ENCODE results near the gene MINDY3.

Gene MINDY3

DNA sequence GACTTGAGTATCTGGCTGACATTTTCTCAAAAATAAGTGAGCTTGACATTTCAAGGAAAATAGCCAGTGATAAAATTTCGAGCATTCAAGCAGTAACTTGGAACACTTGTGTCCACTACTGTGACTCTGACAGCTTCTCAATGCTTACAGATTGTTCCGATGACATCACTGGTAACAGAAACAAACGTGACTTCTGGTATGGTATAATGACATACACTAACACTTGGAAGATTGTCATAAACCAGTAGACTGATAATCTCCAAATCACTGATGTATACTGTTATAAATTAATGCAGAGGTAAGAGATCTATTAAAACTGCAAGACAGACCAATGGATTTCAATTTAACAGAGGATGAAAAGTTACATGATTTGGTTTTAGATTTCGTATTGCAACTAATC lies 6.5 kb downstream of the MINDY3 start (continued):
- TF ChIP-seq, protein P1, sequence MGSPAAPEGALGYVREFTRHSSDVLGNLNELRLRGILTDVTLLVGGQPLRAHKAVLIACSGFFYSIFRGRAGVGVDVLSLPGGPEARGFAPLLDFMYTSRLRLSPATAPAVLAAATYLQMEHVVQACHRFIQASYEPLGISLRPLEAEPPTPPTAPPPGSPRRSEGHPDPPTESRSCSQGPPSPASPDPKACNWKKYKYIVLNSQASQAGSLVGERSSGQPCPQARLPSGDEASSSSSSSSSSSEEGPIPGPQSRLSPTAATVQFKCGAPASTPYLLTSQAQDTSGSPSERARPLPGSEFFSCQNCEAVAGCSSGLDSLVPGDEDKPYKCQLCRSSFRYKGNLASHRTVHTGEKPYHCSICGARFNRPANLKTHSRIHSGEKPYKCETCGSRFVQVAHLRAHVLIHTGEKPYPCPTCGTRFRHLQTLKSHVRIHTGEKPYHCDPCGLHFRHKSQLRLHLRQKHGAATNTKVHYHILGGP (tag by site-specific recombination; IDR thresholded peaks at IDR 0.05): no peak
- TF ChIP-seq, protein P2, sequence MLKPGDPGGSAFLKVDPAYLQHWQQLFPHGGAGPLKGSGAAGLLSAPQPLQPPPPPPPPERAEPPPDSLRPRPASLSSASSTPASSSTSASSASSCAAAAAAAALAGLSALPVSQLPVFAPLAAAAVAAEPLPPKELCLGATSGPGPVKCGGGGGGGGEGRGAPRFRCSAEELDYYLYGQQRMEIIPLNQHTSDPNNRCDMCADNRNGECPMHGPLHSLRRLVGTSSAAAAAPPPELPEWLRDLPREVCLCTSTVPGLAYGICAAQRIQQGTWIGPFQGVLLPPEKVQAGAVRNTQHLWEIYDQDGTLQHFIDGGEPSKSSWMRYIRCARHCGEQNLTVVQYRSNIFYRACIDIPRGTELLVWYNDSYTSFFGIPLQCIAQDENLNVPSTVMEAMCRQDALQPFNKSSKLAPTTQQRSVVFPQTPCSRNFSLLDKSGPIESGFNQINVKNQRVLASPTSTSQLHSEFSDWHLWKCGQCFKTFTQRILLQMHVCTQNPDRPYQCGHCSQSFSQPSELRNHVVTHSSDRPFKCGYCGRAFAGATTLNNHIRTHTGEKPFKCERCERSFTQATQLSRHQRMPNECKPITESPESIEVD (tag by site-specific recombination; IDR thresholded peaks at IDR 0.05): peak; percentile 51
- no peak for TF ChIP-seq ZNF544 (tag by site-specific recombination; IDR thresholded peaks at IDR 0.05)
- TF ChIP-seq MYNN (tag by site-specific recombination; IDR thresholded peaks at IDR 0.05; ENCODE audit: borderline replicate concordance): no peak
- TF ChIP-seq ZNF830 (tag by site-specific recombination; IDR thresholded peaks at IDR 0.05; ENCODE audit: low read depth): no peak
- TF ChIP-seq SP2 (tag by site-specific recombination; IDR thresholded peaks at IDR 0.05): no peak
- TF ChIP-seq ZNF202 (tag by site-specific recombination; IDR thresholded peaks at IDR 0.05; ENCODE audit: borderline replicate concordance): no peak
- TF ChIP-seq ZNF837 (tag by site-specific recombination; IDR thresholded peaks at IDR 0.05): no peak
- no peak for TF ChIP-seq ZNF239 (tag by site-specific recombination; IDR thresholded peaks at IDR 0.05)
- TF ChIP-seq, protein P3, sequence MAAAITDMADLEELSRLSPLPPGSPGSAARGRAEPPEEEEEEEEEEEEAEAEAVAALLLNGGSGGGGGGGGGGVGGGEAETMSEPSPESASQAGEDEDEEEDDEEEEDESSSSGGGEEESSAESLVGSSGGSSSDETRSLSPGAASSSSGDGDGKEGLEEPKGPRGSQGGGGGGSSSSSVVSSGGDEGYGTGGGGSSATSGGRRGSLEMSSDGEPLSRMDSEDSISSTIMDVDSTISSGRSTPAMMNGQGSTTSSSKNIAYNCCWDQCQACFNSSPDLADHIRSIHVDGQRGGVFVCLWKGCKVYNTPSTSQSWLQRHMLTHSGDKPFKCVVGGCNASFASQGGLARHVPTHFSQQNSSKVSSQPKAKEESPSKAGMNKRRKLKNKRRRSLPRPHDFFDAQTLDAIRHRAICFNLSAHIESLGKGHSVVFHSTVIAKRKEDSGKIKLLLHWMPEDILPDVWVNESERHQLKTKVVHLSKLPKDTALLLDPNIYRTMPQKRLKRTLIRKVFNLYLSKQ (tag by site-specific recombination; IDR thresholded peaks at IDR 0.05; ENCODE audit: borderline replicate concordance): no peak
- no peak for TF ChIP-seq ZNF768 (tag by site-specific recombination; IDR thresholded peaks at IDR 0.05)
- TF ChIP-seq HOXA7 (CRISPR knock-in tag; IDR thresholded peaks at IDR 0.05; ENCODE audit: borderline replicate concordance): no peak
- no peak for TF ChIP-seq TCF7L2 (IDR thresholded peaks at IDR 0.05; ENCODE audit: borderline replicate concordance, low read depth, low read length)
- no peak; the same call in 1 of the 2 replicates for TF ChIP-seq OVOL3 (tag by site-specific recombination; IDR thresholded peaks at IDR 0.05)
- TF ChIP-seq ZEB2 (tag by site-specific recombination; IDR thresholded peaks at IDR 0.05): peak; percentile 79
- peak; percentile 33; the same call in 1 of the 2 replicates for TF ChIP-seq SCRT2 (tag by site-specific recombination; IDR thresholded peaks at IDR 0.05)
- no peak for TF ChIP-seq ZBTB7A (tag by site-specific recombination; IDR thresholded peaks at IDR 0.05; ENCODE audit: low read depth)
- no peak for TF ChIP-seq ZNF121 (tag by site-specific recombination; IDR thresholded peaks at IDR 0.05)
- TF ChIP-seq ZNF621 (tag by site-specific recombination; IDR thresholded peaks at IDR 0.05): no peak
- TF ChIP-seq ZNF404 (tag by site-specific recombination; IDR thresholded peaks at IDR 0.05): no peak
- TF ChIP-seq ZNF707 (tag by site-specific recombination; IDR thresholded peaks at IDR 0.05): no peak
- TF ChIP-seq ZNF169 (tag by site-specific recombination; IDR thresholded peaks at IDR 0.05): no peak
- no peak for TF ChIP-seq ZSCAN23 (tag by site-specific recombination; IDR thresholded peaks at IDR 0.05)
- no peak for TF ChIP-seq ZNF423 (tag by site-specific recombination; IDR thresholded peaks at IDR 0.05)
- no peak for TF ChIP-seq ZNF274 (IDR thresholded peaks at IDR 0.05; ENCODE audit: low read length)
- no peak for TF ChIP-seq ZNF274 (tag by site-specific recombination; IDR thresholded peaks at IDR 0.05; ENCODE audit: borderline replicate concordance)
- TF ChIP-seq ZNF660 (tag by site-specific recombination; IDR thresholded peaks at IDR 0.05): 0 out of 2 replicates have a peak, but pooled peaks have one; percentile 26
- no peak for TF ChIP-seq ZNF529 (tag by site-specific recombination; IDR thresholded peaks at IDR 0.05; ENCODE audit: insufficient replicate concordance)
- TF ChIP-seq ZNF223 (tag by site-specific recombination; IDR thresholded peaks at IDR 0.05): no peak
- TF ChIP-seq ZNF610 (tag by site-specific recombination; IDR thresholded peaks at IDR 0.05; ENCODE audit: borderline replicate concordance): no peak
- TF ChIP-seq ZNF530 (tag by site-specific recombination; IDR thresholded peaks at IDR 0.05; ENCODE audit: low read depth): no peak
- TF ChIP-seq ZNF174 (tag by site-specific recombination; IDR thresholded peaks at IDR 0.05): no peak
- TF ChIP-seq, protein P4, sequence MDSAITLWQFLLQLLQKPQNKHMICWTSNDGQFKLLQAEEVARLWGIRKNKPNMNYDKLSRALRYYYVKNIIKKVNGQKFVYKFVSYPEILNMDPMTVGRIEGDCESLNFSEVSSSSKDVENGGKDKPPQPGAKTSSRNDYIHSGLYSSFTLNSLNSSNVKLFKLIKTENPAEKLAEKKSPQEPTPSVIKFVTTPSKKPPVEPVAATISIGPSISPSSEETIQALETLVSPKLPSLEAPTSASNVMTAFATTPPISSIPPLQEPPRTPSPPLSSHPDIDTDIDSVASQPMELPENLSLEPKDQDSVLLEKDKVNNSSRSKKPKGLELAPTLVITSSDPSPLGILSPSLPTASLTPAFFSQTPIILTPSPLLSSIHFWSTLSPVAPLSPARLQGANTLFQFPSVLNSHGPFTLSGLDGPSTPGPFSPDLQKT (IDR thresholded peaks at IDR 0.05; ENCODE audit: borderline replicate concordance, low read depth, low read length): no peak

Data from HEK293 (cell line).